ENCODE results near the gene KCTD20.
"Not testable (repeated sequence)": the region's sequence is repeated elsewhere in the genome, so short reads cannot be mapped to it uniquely, and the experiment has no call there.

The KCTD20 gene

GRCh38 chr6:36409718-36410117 lies 33.1 kb upstream of the KCTD20 start:
- H2AFZ ChIP-seq (ENCODE audit: low read length); H3K14ac ChIP-seq (ENCODE audit: low read length); H2AK5ac ChIP-seq (ENCODE audit: low read depth, low read length); H3K4me3 ChIP-seq (ENCODE audit: low read length in 2 of 2); H3K27me3 ChIP-seq (ENCODE audit: control insufficient read depth in 3 of 3, insufficient read depth in 3 of 3, low read depth in 1 of 3, low read length in 3 of 3); H2BK120ac ChIP-seq (ENCODE audit: low read depth, low read length); DNase-seq (ENCODE audit: low spot score); H3K36me3 ChIP-seq (replicated peaks in 1 of 2; ENCODE audit: control insufficient read depth in 2 of 2, insufficient read depth in 2 of 2, low read length in 2 of 2); H3K27ac ChIP-seq (replicated peaks; ENCODE audit: low read length); H2BK5ac ChIP-seq (ENCODE audit: low read length); H3K9ac ChIP-seq (ENCODE audit: low read depth, low read length, poor library complexity); H3K18ac ChIP-seq (ENCODE audit: low read length); H2BK15ac ChIP-seq (ENCODE audit: low read length); H2BK12ac ChIP-seq (ENCODE audit: low read length); H3K9me3 ChIP-seq (replicated peaks in 1 of 2; ENCODE audit: control insufficient read depth in 2 of 2, insufficient read depth in 1 of 2, low read depth in 1 of 2, low read length in 2 of 2); H3K4me2 ChIP-seq (ENCODE audit: insufficient read depth, low read length, poor library complexity, severe bottlenecking); H4K8ac ChIP-seq (ENCODE audit: low read depth, low read length); H3K23ac ChIP-seq (ENCODE audit: low read depth, low read length, poor library complexity); H3K4ac ChIP-seq (ENCODE audit: low read length); H3K79me1 ChIP-seq (ENCODE audit: low read depth, low read length); H4K91ac ChIP-seq (ENCODE audit: low read depth, low read length, poor library complexity); H3K4me1 ChIP-seq (ENCODE audit: control insufficient read depth in 2 of 2, insufficient read depth in 1 of 2, low read depth in 1 of 2, low read length in 2 of 2): not testable (repeated sequence)
- no CpG with 5 or more reads among the region's 5 CpGs for WGBS, 2 donors (ENCODE audit: extremely low coverage in 2 of 2, insufficient read length in 2 of 2, insufficient replicate concordance in 1 of 2)

- no peak overlapping the region for H4K8ac ChIP-seq (ENCODE audit: low read depth, low read length)
- H3K18ac ChIP-seq (ENCODE audit: low read length): no peak overlapping the region
- H3K4me2 ChIP-seq (ENCODE audit: insufficient read depth, low read length, poor library complexity, severe bottlenecking): no peak overlapping the region
- no peak overlapping the region for H2AK5ac ChIP-seq (ENCODE audit: low read depth, low read length)
- no peak overlapping the region for H3K23ac ChIP-seq (ENCODE audit: low read depth, low read length, poor library complexity)
- H2BK15ac ChIP-seq (ENCODE audit: low read length): no peak overlapping the region
- H2BK5ac ChIP-seq (ENCODE audit: low read length): no peak overlapping the region
- H2BK120ac ChIP-seq (ENCODE audit: low read depth, low read length): no peak overlapping the region
- H3K9ac ChIP-seq (ENCODE audit: low read depth, low read length, poor library complexity): no peak overlapping the region
- no peak overlapping the region for H4K91ac ChIP-seq (ENCODE audit: low read depth, low read length, poor library complexity)
- H3K4me3 ChIP-seq (ENCODE audit: low read length in 2 of 2): no peak overlapping the region
- no peak overlapping the region for H2BK12ac ChIP-seq (ENCODE audit: low read length)
- WGBS, 2 donors (ENCODE audit: extremely low coverage in 2 of 2, insufficient read length in 2 of 2, insufficient replicate concordance in 1 of 2): no CpG with 5 or more reads among the region's 4 CpGs
- no peaks in the 10 kb centered on the region for H3K27me3 ChIP-seq (ENCODE audit: control insufficient read depth in 3 of 3, insufficient read depth in 3 of 3, low read depth in 1 of 3, low read length in 3 of 3)
- H2AFZ ChIP-seq (ENCODE audit: low read length): no peak overlapping the region
- no peaks in the 10 kb centered on the region for H3K9me3 ChIP-seq (replicated peaks in 1 of 2; ENCODE audit: control insufficient read depth in 2 of 2, insufficient read depth in 1 of 2, low read depth in 1 of 2, low read length in 2 of 2)
- H3K79me1 ChIP-seq (ENCODE audit: low read depth, low read length): no peaks in the 10 kb centered on the region
- DNase-seq (ENCODE audit: low spot score): no peak
- no peaks in the 10 kb centered on the region for H3K4me1 ChIP-seq (ENCODE audit: control insufficient read depth in 2 of 2, insufficient read depth in 1 of 2, low read depth in 1 of 2, low read length in 2 of 2)
- no peaks in the 10 kb centered on the region for H3K36me3 ChIP-seq (replicated peaks in 1 of 2; ENCODE audit: control insufficient read depth in 2 of 2, insufficient read depth in 2 of 2, low read length in 2 of 2)
- H3K4ac ChIP-seq (ENCODE audit: low read length): no peak overlapping the region
- no peak overlapping the region for H3K14ac ChIP-seq (ENCODE audit: low read length)
- H3K27ac ChIP-seq (replicated peaks; ENCODE audit: low read length): no peak overlapping the region
These were observed 29.0 kb upstream of the KCTD20 start for GRCh38 chr6:36413489-36414480.

- Histone ChIP-seq H3K4ac (ENCODE audit: low read length) (no peak overlapping the region), H3K36me3 (replicated peaks in 1 of 2; ENCODE audit: control insufficient read depth in 2 of 2, insufficient read depth in 2 of 2, low read length in 2 of 2) (no peaks in the 10 kb centered on the region), H2BK5ac (ENCODE audit: low read length) (no peak overlapping the region), H4K8ac (ENCODE audit: low read depth, low read length) (no peak overlapping the region), H3K9ac (ENCODE audit: low read depth, low read length, poor library complexity) (no peak overlapping the region), H2BK15ac (ENCODE audit: low read length) (no peak overlapping the region), H3K9me3 (replicated peaks in 1 of 2; ENCODE audit: control insufficient read depth in 2 of 2, insufficient read depth in 1 of 2, low read depth in 1 of 2, low read length in 2 of 2) (no peaks in the 10 kb centered on the region), H4K91ac (ENCODE audit: low read depth, low read length, poor library complexity) (no peak overlapping the region), H2BK120ac (ENCODE audit: low read depth, low read length) (no peak overlapping the region), H2BK12ac (ENCODE audit: low read length) (no peak overlapping the region), H3K4me3 (ENCODE audit: low read length in 2 of 2) (no peak overlapping the region), H3K23ac (ENCODE audit: low read depth, low read length, poor library complexity) (no peak overlapping the region), H3K79me1 (ENCODE audit: low read depth, low read length) (no peaks in the 10 kb centered on the region), H3K27ac (replicated peaks; ENCODE audit: low read length) (no peak overlapping the region), H3K27me3 (ENCODE audit: control insufficient read depth in 3 of 3, insufficient read depth in 3 of 3, low read depth in 1 of 3, low read length in 3 of 3) (no peaks in the 10 kb centered on the region), H2AK5ac (ENCODE audit: low read depth, low read length) (no peak overlapping the region), H3K4me1 (ENCODE audit: control insufficient read depth in 2 of 2, insufficient read depth in 1 of 2, low read depth in 1 of 2, low read length in 2 of 2) (no peaks in the 10 kb centered on the region), H2AFZ (ENCODE audit: low read length) (no peak overlapping the region), H3K18ac (ENCODE audit: low read length) (no peak overlapping the region), H3K4me2 (ENCODE audit: insufficient read depth, low read length, poor library complexity, severe bottlenecking) (no peak overlapping the region), H3K14ac (ENCODE audit: low read length) (no peak overlapping the region)
- DNase-seq (ENCODE audit: low spot score): no peak
- no CpG with 5 or more reads among the region's 1 CpG for WGBS, 2 donors (ENCODE audit: extremely low coverage in 2 of 2, insufficient read length in 2 of 2, insufficient replicate concordance in 1 of 2)
These were observed 28.3 kb upstream of the KCTD20 start for GRCh38 chr6:36414481-36414880.

- no peak overlapping the region for H3K23ac ChIP-seq (ENCODE audit: low read depth, low read length, poor library complexity)
- H2AK5ac ChIP-seq (ENCODE audit: low read depth, low read length): no peak overlapping the region
- H3K4me3 ChIP-seq (ENCODE audit: low read length in 2 of 2): no peak overlapping the region
- peaks cover 4 to 7% of the 10 kb centered on the region in 2 donors for H3K4me1 ChIP-seq (ENCODE audit: control insufficient read depth in 2 of 2, insufficient read depth in 1 of 2, low read depth in 1 of 2, low read length in 2 of 2)
- H3K79me1 ChIP-seq (ENCODE audit: low read depth, low read length): no peaks in the 10 kb centered on the region
- WGBS, 2 donors (ENCODE audit: extremely low coverage in 2 of 2, insufficient read length in 2 of 2, insufficient replicate concordance in 1 of 2): no CpG with 5 or more reads among the region's 3 CpGs
- no peak overlapping the region for H2BK12ac ChIP-seq (ENCODE audit: low read length)
- no peak overlapping the region for H3K4me2 ChIP-seq (ENCODE audit: insufficient read depth, low read length, poor library complexity, severe bottlenecking)
- no peak overlapping the region for H3K9ac ChIP-seq (ENCODE audit: low read depth, low read length, poor library complexity)
- no peaks in the 10 kb centered on the region for H3K27me3 ChIP-seq (ENCODE audit: control insufficient read depth in 3 of 3, insufficient read depth in 3 of 3, low read depth in 1 of 3, low read length in 3 of 3)
- no peak overlapping the region for H4K91ac ChIP-seq (ENCODE audit: low read depth, low read length, poor library complexity)
- no peak overlapping the region for H2BK15ac ChIP-seq (ENCODE audit: low read length)
- H3K36me3 ChIP-seq (replicated peaks in 1 of 2; ENCODE audit: control insufficient read depth in 2 of 2, insufficient read depth in 2 of 2, low read length in 2 of 2): no peaks in the 10 kb centered on the region
- no peak overlapping the region for H3K4ac ChIP-seq (ENCODE audit: low read length)
- no peak overlapping the region for H2BK5ac ChIP-seq (ENCODE audit: low read length)
- H3K9me3 ChIP-seq (replicated peaks in 1 of 2; ENCODE audit: control insufficient read depth in 2 of 2, insufficient read depth in 1 of 2, low read depth in 1 of 2, low read length in 2 of 2): no peaks in the 10 kb centered on the region
- no peak overlapping the region for H3K14ac ChIP-seq (ENCODE audit: low read length)
- no peak overlapping the region for H3K27ac ChIP-seq (replicated peaks; ENCODE audit: low read length)
- H3K18ac ChIP-seq (ENCODE audit: low read length): no peak overlapping the region
- H4K8ac ChIP-seq (ENCODE audit: low read depth, low read length): no peak overlapping the region
- H2AFZ ChIP-seq (ENCODE audit: low read length): no peak overlapping the region
- H2BK120ac ChIP-seq (ENCODE audit: low read depth, low read length): no peak overlapping the region
- no peak for DNase-seq (ENCODE audit: low spot score)
These were observed 24.2 kb upstream of the KCTD20 start for GRCh38 chr6:36418558-36418957.
